Heart left ventricle (tissue), 13 donors: ENCODE results near the gene WWC1.

Experiments used
- POLR2A ChIP-seq, 2 donors: fragments of 450-650 bp; IDR thresholded peaks; one replicate each; pipeline ENCODE4 v1.6.1; 2017; ENCODE audit warnings: antibody characterized with exemption in 2 of 2, mild to moderate bottlenecking in 2 of 2, moderate library complexity in 2 of 2
- TF ChIP-seq, protein P1 (sequence below), 12 donors: fragments of 200-600 bp; sonication (generic) in 4 of 12; IDR thresholded peaks; one replicate each; pipeline versions ENCODE4 v1.5.0 to v1.8.0; 2018 to 2022; ENCODE audit warnings: antibody characterized with exemption in 12 of 12, mild to moderate bottlenecking in 5 of 12
- donor health status: ischemic (EF 13 %, LVEDD 7.1; RV severe dilation, severe dysfunction).
- donor health status: DM: no; HTN: yes; CAD: no.
- donor health status: DM: no; HTN: no; CAD: no.
- donor health status: ischemic (EF 25% LVEDD 6.9; RV normal size, moderate dysfunction).
- donor health status: ischemic (EF 25% LVEDD 5.7; RV mildly dilated, moderate dysfunction).
- donor health status: ischemic (EF 35%, LVEDD 5.7; RV mildly dilated, moderate dysfunction).
- donor health status: nonischemic (EF 11% LVEDD 7.7; RV severe dilation, severe dysfunction).
- donor health status: DM: yes; HTN: yes; CAD: no.
- donor health status: PGD.
- donor health status: ischemic (EF 29% LVEDD 5.4; RV normal size, mild dysfunction).
- donor health status: nonischemic (EF 23%, LVEDD 6.1; RV moderate dilation, normal function).

DNA sequence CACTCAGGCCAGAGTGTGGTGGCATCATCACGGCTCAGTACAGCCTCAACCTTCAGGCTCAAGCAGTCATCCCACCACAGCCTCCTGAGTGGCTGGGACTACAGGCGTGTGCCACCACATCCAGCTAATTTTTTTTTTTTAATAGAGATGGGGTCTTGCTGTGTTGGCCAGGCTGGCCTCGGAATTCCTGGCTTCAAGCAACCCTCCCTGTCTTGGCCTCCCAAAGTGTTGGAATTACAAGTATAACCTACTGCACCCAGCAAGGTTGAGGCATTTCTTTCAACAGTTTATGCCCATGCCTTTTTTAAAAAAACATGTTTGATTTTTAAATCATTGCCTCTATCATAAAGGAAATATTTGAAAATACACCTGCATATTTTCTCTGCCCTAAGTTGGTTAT lies 197.6 kb downstream of the WWC1 start:
- TF ChIP-seq, protein P1, sequence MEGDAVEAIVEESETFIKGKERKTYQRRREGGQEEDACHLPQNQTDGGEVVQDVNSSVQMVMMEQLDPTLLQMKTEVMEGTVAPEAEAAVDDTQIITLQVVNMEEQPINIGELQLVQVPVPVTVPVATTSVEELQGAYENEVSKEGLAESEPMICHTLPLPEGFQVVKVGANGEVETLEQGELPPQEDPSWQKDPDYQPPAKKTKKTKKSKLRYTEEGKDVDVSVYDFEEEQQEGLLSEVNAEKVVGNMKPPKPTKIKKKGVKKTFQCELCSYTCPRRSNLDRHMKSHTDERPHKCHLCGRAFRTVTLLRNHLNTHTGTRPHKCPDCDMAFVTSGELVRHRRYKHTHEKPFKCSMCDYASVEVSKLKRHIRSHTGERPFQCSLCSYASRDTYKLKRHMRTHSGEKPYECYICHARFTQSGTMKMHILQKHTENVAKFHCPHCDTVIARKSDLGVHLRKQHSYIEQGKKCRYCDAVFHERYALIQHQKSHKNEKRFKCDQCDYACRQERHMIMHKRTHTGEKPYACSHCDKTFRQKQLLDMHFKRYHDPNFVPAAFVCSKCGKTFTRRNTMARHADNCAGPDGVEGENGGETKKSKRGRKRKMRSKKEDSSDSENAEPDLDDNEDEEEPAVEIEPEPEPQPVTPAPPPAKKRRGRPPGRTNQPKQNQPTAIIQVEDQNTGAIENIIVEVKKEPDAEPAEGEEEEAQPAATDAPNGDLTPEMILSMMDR (IDR thresholded peaks at IDR 0.05): no peak
- no peak for TF ChIP-seq POLR2A (IDR thresholded peaks at IDR 0.05)
